Tibial nerve (tissue), 4 donors: ENCODE results near the gene NTM. TPM values are rescaled to one million over a fixed set of nuclear protein-coding genes. Genes with fewer than 3 reads are reported as not detected.

Experiments
- DNase-seq, 2 donors: peaks; one replicate each; pipeline ENCODE4 v3.0.0-alpha.2; 2019; ENCODE audit warnings: low spot score in 2 of 2
- H3K27ac ChIP-seq, 4 donors: fragments of 200-600 bp; sonication (generic) in 3 of 4; one replicate each; pipeline ENCODE4 v1.5.1; 2017 to 2019; ENCODE audit warnings: mild to moderate bottlenecking in 1 of 4
- H3K27me3 ChIP-seq, 2 donors: fragments of 200-600 bp; sonication (generic) in 1 of 2; one replicate each; pipeline versions ENCODE4 v1.5.1 to v1.6.0; 2017 to 2019
- H3K36me3 ChIP-seq, 3 donors: fragments of 200-600 bp; sonication (generic); one replicate each; pipeline ENCODE4 v1.5.1; 2018 to 2019
- H3K4me1 ChIP-seq, 4 donors: fragments of 200-600 bp; sonication (generic) in 3 of 4; one replicate each; pipeline ENCODE4 v1.5.1; 2017 to 2019
- H3K4me3 ChIP-seq, 4 donors: fragments of 200-600 bp; sonication (generic) in 3 of 4; one replicate each; pipeline ENCODE4 v1.5.1; 2017 to 2019; ENCODE audit warnings: mild to moderate bottlenecking in 1 of 4, moderate library complexity in 1 of 4
- H3K9me3 ChIP-seq, 4 donors: fragments of 200-600 bp; sonication (generic) in 3 of 4; one replicate each; pipeline ENCODE4 v1.5.1; 2017 to 2019
- CTCF ChIP-seq, 5 experiments: fragments of 200-600 bp in 3 of 5; fragments of 450-650 bp in 2 of 5; sonication (generic) in 3 of 5; IDR thresholded peaks; one replicate each; pipeline ENCODE4 v1.5.1; 2016 to 2019; ENCODE audit warnings: antibody characterized with exemption in 5 of 5, mild to moderate bottlenecking in 3 of 5, moderate library complexity in 2 of 5
- EP300 ChIP-seq, 2 donors: sonication (generic); formaldehyde crosslinking; IDR thresholded peaks; one replicate each; pipeline ENCODE4 v1.6.1; 2017; ENCODE audit warnings: antibody characterized with exemption in 2 of 2, mild to moderate bottlenecking in 1 of 2
- POLR2A ChIP-seq, 2 donors: fragments of 450-650 bp; IDR thresholded peaks; one replicate each; pipeline ENCODE4 v1.6.1; 2017; ENCODE audit warnings: antibody characterized with exemption in 2 of 2, mild to moderate bottlenecking in 2 of 2, moderate library complexity in 2 of 2
- WGBS, 2 donors: methylation state at CpG; one replicate each; pipeline ENCODE4 v1.1.5; 2018; 5-methylcytosine and 5-hydroxymethylcytosine counted together
- total RNA-seq, 4 donors: library from RNA; depleted of rRNA; stranded (reverse); fragments of >200 nt; gene quantifications; one replicate each; pipeline ENCODE4 v1.1.0, GENCODE V29; 2016

Gene NTM
- total RNA-seq, 4 donors from 2014 or later = 3.7 to 11.4 (median 10.8) TPM

GRCh38 chr11:132137289-132137980 lies 767.0 kb downstream of the NTM start:
- Histone ChIP-seq H3K27ac (no peak overlapping the region), H3K4me1 (no peaks in the 10 kb centered on the region), H3K4me3 (no peak overlapping the region), H3K9me3 (no peaks in the 10 kb centered on the region), H3K27me3 (no peaks in the 10 kb centered on the region), H3K36me3 (no peaks in the 10 kb centered on the region)
- WGBS, 2 donors = 89 to 90% methylated on average over 12 of the region's 12 CpGs
- TF ChIP-seq CTCF (IDR thresholded peaks at IDR 0.05) (no peak), EP300 (IDR thresholded peaks at IDR 0.05) (no peak), POLR2A (IDR thresholded peaks at IDR 0.05) (no peak)
- DNase-seq = no peak

GRCh38 chr11:132137981-132138313 lies 767.5 kb downstream of the NTM start:
- Histone ChIP-seq H3K9me3 (no peaks in the 10 kb centered on the region), H3K36me3 (no peaks in the 10 kb centered on the region), H3K4me1 (no peaks in the 10 kb centered on the region), H3K4me3 (no peak overlapping the region), H3K27ac (no peak overlapping the region), H3K27me3 (no peaks in the 10 kb centered on the region)
- no peak for DNase-seq
- 78 to 82% methylated on average over 3 of the region's 3 CpGs for WGBS, 2 donors
- TF ChIP-seq CTCF (IDR thresholded peaks at IDR 0.05) = no peak
- TF ChIP-seq POLR2A (IDR thresholded peaks at IDR 0.05) = no peak
- no peak for TF ChIP-seq EP300 (IDR thresholded peaks at IDR 0.05)

- Histone ChIP-seq H3K27me3 (no peaks in the 10 kb centered on the region), H3K4me1 (no peaks in the 10 kb centered on the region), H3K27ac (no peak overlapping the region), H3K36me3 (no peaks in the 10 kb centered on the region), H3K4me3 (no peak overlapping the region), H3K9me3 (no peaks in the 10 kb centered on the region)
- TF ChIP-seq CTCF (IDR thresholded peaks at IDR 0.05) = no peak
- no peak for TF ChIP-seq EP300 (IDR thresholded peaks at IDR 0.05)
- no peak for TF ChIP-seq POLR2A (IDR thresholded peaks at IDR 0.05)
- 79 to 87% methylated on average over 2 of the region's 2 CpGs for WGBS, 2 donors
- DNase-seq = no peak
Observed at GRCh38 chr11:132139181-132139580, 768.8 kb downstream of the NTM start.

GRCh38 chr11:132140056-132140455 lies 769.6 kb downstream of the NTM start:
- no peak for TF ChIP-seq CTCF (IDR thresholded peaks at IDR 0.05)
- TF ChIP-seq POLR2A (IDR thresholded peaks at IDR 0.05) = no peak
- no peak for TF ChIP-seq EP300 (IDR thresholded peaks at IDR 0.05)
- WGBS, 2 donors = 70 to 72% methylated on average over 3 of the region's 3 CpGs
- no peak overlapping the region for H3K4me3 ChIP-seq
- H3K27me3 ChIP-seq = no peaks in the 10 kb centered on the region
- no peaks in the 10 kb centered on the region for H3K4me1 ChIP-seq
- no peak overlapping the region for H3K27ac ChIP-seq
- no peak for DNase-seq
- H3K9me3 ChIP-seq = no peaks in the 10 kb centered on the region
- H3K36me3 ChIP-seq = no peaks in the 10 kb centered on the region

GRCh38 chr11:132142121-132142520 lies 771.7 kb downstream of the NTM start:
- Histone ChIP-seq H3K4me1 (no peaks in the 10 kb centered on the region), H3K36me3 (no peaks in the 10 kb centered on the region), H3K27me3 (no peaks in the 10 kb centered on the region), H3K9me3 (no peaks in the 10 kb centered on the region), H3K4me3 (no peak overlapping the region), H3K27ac (no peak overlapping the region)
- WGBS, 2 donors = 91 to 93% methylated on average over 9 of the region's 9 CpGs
- TF ChIP-seq EP300 (IDR thresholded peaks at IDR 0.05) = no peak
- no peak for TF ChIP-seq CTCF (IDR thresholded peaks at IDR 0.05)
- DNase-seq = no peak
